ENCODE data around the gene NDC80. TPM values are rescaled to one million over a fixed set of nuclear protein-coding genes. Genes with fewer than 3 reads are reported as not detected.
"Not testable (repeated sequence)": the region's sequence is repeated elsewhere in the genome, so short reads cannot be mapped to it uniquely, and the experiment has no call there.

Gene NDC80
- polyA plus RNA-seq, 1 donor from 2014 or later, result 1.9 TPM

GRCh38 chr18:2540575-2540974 lies 30.8 kb upstream of the NDC80 start:
- Histone ChIP-seq H3K9me2 (ENCODE audit: insufficient read depth, low read length) (no peaks in the 10 kb centered on the region), H4K20me1 (ENCODE audit: insufficient read depth) (no peaks in the 10 kb centered on the region), H3K9ac (ENCODE audit: low read length) (no peak overlapping the region), H3K4me2 (ENCODE audit: low read length) (no peak overlapping the region), H2AFZ (ENCODE audit: low read depth, low read length) (no peak overlapping the region), H3F3A (ENCODE audit: insufficient read depth, low read length, poor library complexity, severe bottlenecking) (no peaks in the 10 kb centered on the region), H3K27me3 (ENCODE audit: insufficient read depth, low read depth, low read length) (no peaks in the 10 kb centered on the region), H3K4me3 (ENCODE audit: low read length) (no peak overlapping the region), H3K9me3 (ENCODE audit: low read length) (no peaks in the 10 kb centered on the region), H3K36me3 (ENCODE audit: insufficient read depth, low read length) (no peaks in the 10 kb centered on the region), H3K79me2 (replicated peaks; ENCODE audit: insufficient read depth, low read length) (no peaks in the 10 kb centered on the region), H3K27ac (ENCODE audit: low read length) (no peak overlapping the region)
- TF ChIP-seq, protein P1, sequence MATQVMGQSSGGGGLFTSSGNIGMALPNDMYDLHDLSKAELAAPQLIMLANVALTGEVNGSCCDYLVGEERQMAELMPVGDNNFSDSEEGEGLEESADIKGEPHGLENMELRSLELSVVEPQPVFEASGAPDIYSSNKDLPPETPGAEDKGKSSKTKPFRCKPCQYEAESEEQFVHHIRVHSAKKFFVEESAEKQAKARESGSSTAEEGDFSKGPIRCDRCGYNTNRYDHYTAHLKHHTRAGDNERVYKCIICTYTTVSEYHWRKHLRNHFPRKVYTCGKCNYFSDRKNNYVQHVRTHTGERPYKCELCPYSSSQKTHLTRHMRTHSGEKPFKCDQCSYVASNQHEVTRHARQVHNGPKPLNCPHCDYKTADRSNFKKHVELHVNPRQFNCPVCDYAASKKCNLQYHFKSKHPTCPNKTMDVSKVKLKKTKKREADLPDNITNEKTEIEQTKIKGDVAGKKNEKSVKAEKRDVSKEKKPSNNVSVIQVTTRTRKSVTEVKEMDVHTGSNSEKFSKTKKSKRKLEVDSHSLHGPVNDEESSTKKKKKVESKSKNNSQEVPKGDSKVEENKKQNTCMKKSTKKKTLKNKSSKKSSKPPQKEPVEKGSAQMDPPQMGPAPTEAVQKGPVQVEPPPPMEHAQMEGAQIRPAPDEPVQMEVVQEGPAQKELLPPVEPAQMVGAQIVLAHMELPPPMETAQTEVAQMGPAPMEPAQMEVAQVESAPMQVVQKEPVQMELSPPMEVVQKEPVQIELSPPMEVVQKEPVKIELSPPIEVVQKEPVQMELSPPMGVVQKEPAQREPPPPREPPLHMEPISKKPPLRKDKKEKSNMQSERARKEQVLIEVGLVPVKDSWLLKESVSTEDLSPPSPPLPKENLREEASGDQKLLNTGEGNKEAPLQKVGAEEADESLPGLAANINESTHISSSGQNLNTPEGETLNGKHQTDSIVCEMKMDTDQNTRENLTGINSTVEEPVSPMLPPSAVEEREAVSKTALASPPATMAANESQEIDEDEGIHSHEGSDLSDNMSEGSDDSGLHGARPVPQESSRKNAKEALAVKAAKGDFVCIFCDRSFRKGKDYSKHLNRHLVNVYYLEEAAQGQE (IDR thresholded peaks at IDR 0.05; ENCODE audit: borderline replicate concordance), result no peak
- no peak for TF ChIP-seq SMC3 (conservative IDR thresholded peaks at IDR 0.05; ENCODE audit: poor library complexity)
- no peak for TF ChIP-seq EZH2 (IDR thresholded peaks at IDR 0.05; ENCODE audit: borderline replicate concordance, insufficient read depth, low read length, poor library complexity, severe bottlenecking)
- no peak for TF ChIP-seq MXI1 (conservative IDR thresholded peaks at IDR 0.05; ENCODE audit: poor library complexity, severe bottlenecking)

- not testable (repeated sequence) for H3K9ac ChIP-seq (ENCODE audit: low read length); H3K27me3 ChIP-seq (ENCODE audit: insufficient read depth, low read depth, low read length); H3K4me2 ChIP-seq (ENCODE audit: low read length); H3K9me3 ChIP-seq (ENCODE audit: low read length); H3F3A ChIP-seq (ENCODE audit: insufficient read depth, low read length, poor library complexity, severe bottlenecking); H3K27ac ChIP-seq (ENCODE audit: low read length); H3K36me3 ChIP-seq (ENCODE audit: insufficient read depth, low read length); H3K79me2 ChIP-seq (replicated peaks; ENCODE audit: insufficient read depth, low read length); H2AFZ ChIP-seq (ENCODE audit: low read depth, low read length); H3K9me2 ChIP-seq (ENCODE audit: insufficient read depth, low read length); H3K4me3 ChIP-seq (ENCODE audit: low read length); H4K20me1 ChIP-seq (ENCODE audit: insufficient read depth)
- TF ChIP-seq CTCF (IDR thresholded peaks at IDR 0.05; ENCODE audit: poor library complexity, severe bottlenecking) (peak; percentile 78), RAD21 (conservative IDR thresholded peaks at IDR 0.05) (peak; percentile 86), SMC3 (conservative IDR thresholded peaks at IDR 0.05; ENCODE audit: poor library complexity) (peak; percentile 87)
These were observed 29.3 kb upstream of the NDC80 start for GRCh38 chr18:2541925-2542563.

DNA sequence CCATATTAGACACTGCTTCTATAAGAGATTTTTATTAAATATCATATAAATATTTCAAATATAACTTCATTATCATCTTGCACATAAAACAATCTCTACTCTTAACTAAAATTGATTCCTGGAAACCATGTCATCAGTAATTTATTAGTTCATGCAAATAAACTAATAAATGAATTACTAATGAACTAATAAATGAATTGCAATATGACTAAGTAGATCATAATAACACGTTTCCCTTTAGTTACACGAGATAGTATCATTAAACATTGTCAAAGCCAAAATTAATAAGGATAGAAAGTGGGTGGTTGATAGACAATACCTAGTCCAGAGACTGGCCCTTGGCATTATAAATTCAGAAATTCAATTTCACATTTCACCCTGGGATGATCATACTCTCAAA lies 26.2 kb upstream of the NDC80 start:
- H2AFZ ChIP-seq (ENCODE audit: low read depth, low read length), result no peak overlapping the region
- H3F3A ChIP-seq (ENCODE audit: insufficient read depth, low read length, poor library complexity, severe bottlenecking), result no peaks in the 10 kb centered on the region
- H3K27me3 ChIP-seq (ENCODE audit: insufficient read depth, low read depth, low read length), result no peaks in the 10 kb centered on the region
- no peak overlapping the region for H3K27ac ChIP-seq (ENCODE audit: low read length)
- no peak for TF ChIP-seq CTCF (IDR thresholded peaks at IDR 0.05; ENCODE audit: poor library complexity, severe bottlenecking)
- no peak for TF ChIP-seq MXI1 (conservative IDR thresholded peaks at IDR 0.05; ENCODE audit: poor library complexity, severe bottlenecking)
- TF ChIP-seq POLR2AphosphoS5 (IDR thresholded peaks at IDR 0.05), result no peak
- TF ChIP-seq TAF1 (IDR thresholded peaks at IDR 0.05; ENCODE audit: low read depth), result no peak
- no peak for TF ChIP-seq SMC3 (conservative IDR thresholded peaks at IDR 0.05; ENCODE audit: poor library complexity)
- no peak for TF ChIP-seq EP300 (conservative IDR thresholded peaks at IDR 0.05; ENCODE audit: poor library complexity, severe bottlenecking)
- no peak for TF ChIP-seq EZH2 (IDR thresholded peaks at IDR 0.05; ENCODE audit: borderline replicate concordance, insufficient read depth, low read length, poor library complexity, severe bottlenecking)
- TF ChIP-seq, protein P1 (IDR thresholded peaks at IDR 0.05; ENCODE audit: borderline replicate concordance), result no peak
- no peak for TF ChIP-seq RAD21 (conservative IDR thresholded peaks at IDR 0.05)
- H3K4me3 ChIP-seq (ENCODE audit: low read length), result no peak overlapping the region
- H3K9ac ChIP-seq (ENCODE audit: low read length), result no peak overlapping the region
- H3K36me3 ChIP-seq (ENCODE audit: insufficient read depth, low read length), result no peaks in the 10 kb centered on the region
- no peaks in the 10 kb centered on the region for H3K9me2 ChIP-seq (ENCODE audit: insufficient read depth, low read length)
- H3K79me2 ChIP-seq (replicated peaks; ENCODE audit: insufficient read depth, low read length), result no peaks in the 10 kb centered on the region
- no peaks in the 10 kb centered on the region for H3K9me3 ChIP-seq (ENCODE audit: low read length)
- no peak overlapping the region for H3K4me2 ChIP-seq (ENCODE audit: low read length)
- no peaks in the 10 kb centered on the region for H4K20me1 ChIP-seq (ENCODE audit: insufficient read depth)
